ENCODE measurements around the gene POU6F2.

DNA sequence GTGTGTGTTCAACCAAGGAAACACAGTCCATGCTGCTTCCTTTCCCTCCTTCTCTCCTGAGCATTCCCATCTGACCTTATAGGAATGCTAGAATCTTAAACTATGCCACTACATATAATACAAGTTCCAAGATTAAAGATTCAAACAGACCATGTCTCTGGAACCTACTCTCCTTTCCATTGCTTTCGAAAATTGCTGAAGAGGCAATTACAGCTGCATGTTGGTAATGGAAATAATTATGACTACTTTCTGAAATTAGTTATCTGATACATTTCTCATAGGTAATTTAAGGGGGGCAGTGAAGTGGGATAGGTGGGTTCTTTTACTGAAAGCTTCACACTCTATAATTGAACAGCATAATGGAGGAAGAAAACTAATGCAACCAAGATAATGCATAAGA, 302.6 kb downstream of the POU6F2 start:
- TF ChIP-seq, protein P1, sequence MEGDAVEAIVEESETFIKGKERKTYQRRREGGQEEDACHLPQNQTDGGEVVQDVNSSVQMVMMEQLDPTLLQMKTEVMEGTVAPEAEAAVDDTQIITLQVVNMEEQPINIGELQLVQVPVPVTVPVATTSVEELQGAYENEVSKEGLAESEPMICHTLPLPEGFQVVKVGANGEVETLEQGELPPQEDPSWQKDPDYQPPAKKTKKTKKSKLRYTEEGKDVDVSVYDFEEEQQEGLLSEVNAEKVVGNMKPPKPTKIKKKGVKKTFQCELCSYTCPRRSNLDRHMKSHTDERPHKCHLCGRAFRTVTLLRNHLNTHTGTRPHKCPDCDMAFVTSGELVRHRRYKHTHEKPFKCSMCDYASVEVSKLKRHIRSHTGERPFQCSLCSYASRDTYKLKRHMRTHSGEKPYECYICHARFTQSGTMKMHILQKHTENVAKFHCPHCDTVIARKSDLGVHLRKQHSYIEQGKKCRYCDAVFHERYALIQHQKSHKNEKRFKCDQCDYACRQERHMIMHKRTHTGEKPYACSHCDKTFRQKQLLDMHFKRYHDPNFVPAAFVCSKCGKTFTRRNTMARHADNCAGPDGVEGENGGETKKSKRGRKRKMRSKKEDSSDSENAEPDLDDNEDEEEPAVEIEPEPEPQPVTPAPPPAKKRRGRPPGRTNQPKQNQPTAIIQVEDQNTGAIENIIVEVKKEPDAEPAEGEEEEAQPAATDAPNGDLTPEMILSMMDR (IDR thresholded peaks at IDR 0.05) = no peak
- TF ChIP-seq POLR2AphosphoS5 (IDR thresholded peaks at IDR 0.05) = no peak
- no peak for TF ChIP-seq POLR2A (IDR thresholded peaks at IDR 0.05)
- TF ChIP-seq EP300 (IDR thresholded peaks at IDR 0.05) = no peak
